ENCODE results near the gene PLAC8.

DNA sequence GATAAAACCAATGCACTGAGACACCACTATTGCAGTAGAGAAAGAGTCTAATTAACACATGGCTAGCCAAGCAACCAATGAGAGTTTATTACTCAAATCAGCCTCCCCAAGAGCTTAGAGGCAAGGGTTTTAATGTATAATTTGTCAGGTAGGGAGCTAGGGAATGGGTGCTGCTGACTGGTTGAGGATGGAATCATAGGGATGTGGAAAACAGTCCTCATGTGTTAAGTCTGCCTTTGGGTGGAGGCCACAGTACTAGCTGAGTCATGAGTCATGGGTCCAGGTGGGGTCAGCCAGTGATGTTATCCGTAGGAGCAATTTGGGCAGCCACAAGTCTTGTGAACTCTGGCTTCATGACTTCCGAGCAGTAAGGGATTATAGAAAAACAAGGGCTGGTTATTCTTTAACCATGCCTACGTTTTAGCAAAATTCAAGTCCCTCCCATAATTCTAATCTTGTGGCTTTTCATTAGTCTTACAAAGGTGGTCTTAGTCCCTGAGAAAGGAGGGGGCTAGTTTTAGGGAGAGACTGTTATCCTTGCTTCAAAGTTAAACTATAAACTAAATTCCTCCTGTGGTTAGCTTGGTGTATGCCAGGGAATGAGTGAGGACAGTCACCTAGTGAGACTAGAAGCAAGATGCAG is 25.1 kb upstream of the PLAC8 start:
- TF ChIP-seq POLR2A (IDR thresholded peaks at IDR 0.05) = no peak
- TF ChIP-seq, protein P1, sequence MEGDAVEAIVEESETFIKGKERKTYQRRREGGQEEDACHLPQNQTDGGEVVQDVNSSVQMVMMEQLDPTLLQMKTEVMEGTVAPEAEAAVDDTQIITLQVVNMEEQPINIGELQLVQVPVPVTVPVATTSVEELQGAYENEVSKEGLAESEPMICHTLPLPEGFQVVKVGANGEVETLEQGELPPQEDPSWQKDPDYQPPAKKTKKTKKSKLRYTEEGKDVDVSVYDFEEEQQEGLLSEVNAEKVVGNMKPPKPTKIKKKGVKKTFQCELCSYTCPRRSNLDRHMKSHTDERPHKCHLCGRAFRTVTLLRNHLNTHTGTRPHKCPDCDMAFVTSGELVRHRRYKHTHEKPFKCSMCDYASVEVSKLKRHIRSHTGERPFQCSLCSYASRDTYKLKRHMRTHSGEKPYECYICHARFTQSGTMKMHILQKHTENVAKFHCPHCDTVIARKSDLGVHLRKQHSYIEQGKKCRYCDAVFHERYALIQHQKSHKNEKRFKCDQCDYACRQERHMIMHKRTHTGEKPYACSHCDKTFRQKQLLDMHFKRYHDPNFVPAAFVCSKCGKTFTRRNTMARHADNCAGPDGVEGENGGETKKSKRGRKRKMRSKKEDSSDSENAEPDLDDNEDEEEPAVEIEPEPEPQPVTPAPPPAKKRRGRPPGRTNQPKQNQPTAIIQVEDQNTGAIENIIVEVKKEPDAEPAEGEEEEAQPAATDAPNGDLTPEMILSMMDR (IDR thresholded peaks at IDR 0.05) = no peak

All from esophagus squamous epithelium (tissue), 4 donors.